NCI-H1105 (cell line): ENCODE data around the gene GALNT15.
A peak's percentile ranks its signal among the peaks of the same experiment; 100 is the strongest.

Source experiments
- DNase-seq: peaks from one replicate; lab custom pipeline; 2025; lab: John Stamatoyannopoulos, UW

Gene GALNT15

GRCh38 chr3:16254916-16255315 is 80.4 kb downstream of the GALNT15 start:
- no peak for DNase-seq

- DNase-seq = no peak
Measured at GRCh38 chr3:16255326-16255725, 80.8 kb downstream of the GALNT15 start.

- DNase-seq = no peak
Measured at GRCh38 chr3:16255726-16256125, 81.2 kb downstream of the GALNT15 start.

DNA sequence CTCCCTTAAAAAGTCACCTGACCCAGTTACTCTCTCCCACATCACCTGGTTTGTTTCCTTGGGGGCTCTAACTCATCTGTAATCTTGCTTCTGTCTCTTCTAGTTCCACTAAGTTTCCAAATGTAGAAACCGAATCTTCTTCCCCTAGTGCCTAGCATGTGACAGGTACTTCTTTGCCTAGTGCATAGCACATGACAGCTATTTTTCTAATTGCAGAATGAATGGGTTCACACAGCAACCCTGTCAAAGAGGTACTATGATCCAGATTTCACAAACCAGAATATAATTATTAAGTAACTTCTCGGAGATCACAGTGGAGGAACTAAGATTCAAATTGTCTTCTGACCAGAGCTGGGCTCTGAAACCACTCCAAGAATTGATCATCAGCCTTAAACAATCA is 82.8 kb downstream of the GALNT15 start:
- no peak for DNase-seq

DNA sequence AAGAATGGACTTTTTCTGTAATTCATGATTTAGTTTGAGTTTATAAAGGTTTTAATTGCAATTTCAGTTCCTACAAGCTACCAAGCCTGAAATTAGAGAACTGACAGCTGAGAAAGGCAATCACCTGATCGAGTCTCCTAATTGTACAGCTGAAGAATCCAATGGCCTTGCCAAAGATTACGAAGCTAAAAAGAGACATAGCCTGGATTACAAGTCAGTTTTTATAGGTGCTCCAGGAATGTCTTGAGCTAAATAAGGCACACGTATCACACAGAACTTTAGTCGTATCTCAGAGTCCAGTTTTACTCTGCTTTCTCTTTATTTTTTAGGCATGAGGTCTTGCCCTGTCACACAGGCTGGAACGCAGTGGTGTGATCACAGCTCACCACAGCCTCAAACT is 83.7 kb downstream of the GALNT15 start:
- DNase-seq = no peak

- no peak for DNase-seq
Measured at GRCh38 chr3:16258866-16259265, 84.4 kb downstream of the GALNT15 start.

DNA sequence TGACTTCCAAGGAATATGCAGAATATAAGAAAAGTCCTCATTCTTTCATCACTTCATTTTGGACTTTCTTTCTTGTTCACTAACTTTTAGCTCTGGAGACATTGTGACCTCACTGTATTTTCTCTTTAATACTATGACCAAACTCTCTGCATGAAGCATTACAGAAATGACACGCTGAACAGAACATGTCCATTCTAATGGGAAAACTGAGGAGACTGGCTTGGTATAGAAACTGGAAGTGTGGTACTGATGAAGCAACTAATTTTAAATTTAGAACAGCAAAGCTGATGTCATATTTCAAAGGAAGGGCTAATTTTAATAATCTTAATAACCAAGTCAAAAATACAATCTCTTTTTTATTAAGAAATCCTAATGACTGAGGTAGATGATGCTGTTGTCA is 85.6 kb downstream of the GALNT15 start:
- no peak for DNase-seq

GRCh38 chr3:16262174-16262573 is 87.7 kb downstream of the GALNT15 start:
- no peak for DNase-seq

- DNase-seq = no peak
Measured at GRCh38 chr3:16264174-16264707, 89.8 kb downstream of the GALNT15 start.

DNA sequence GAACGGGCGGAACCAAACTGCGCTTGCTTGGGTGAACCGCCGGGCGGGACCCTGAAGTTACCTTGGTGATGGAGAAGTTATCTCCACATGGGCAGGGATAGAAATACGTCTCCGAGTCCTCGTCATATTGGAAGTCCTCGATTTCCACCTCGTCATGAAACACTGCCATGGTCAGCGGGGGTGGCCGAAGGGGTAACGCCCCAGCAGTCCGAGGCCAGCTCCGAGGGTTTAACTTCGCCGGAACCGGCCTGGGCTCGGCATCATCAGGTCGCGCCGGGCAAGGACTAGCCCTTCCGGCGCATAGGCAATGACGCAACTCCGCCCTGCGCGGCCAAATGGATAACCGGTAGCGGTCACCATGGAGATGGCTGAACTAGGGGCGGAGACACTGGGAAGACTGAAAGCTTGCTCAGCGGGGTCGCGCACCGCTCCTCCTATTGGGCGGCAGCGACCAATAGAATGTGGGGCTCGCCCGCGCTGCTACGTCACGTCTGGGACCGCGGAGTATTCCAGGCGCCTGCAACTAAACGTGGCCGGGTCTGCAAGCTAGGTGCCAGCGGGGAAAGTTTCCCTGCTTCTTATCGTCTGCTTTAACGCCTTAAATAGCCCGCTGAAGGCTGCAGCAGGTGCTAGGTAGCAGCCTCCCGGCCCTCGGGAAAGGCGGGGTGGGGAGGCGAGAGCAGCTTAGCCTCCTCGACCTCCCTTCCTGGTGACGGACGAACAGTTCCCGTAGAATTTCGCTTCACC is 90.4 kb downstream of the GALNT15 start, which contains the start of the genes DPH3 and OXNAD1:
DPH3 (minus strand) TSS at position 236 of the 747 bp plus-strand sequence; CDS start at position 169, 67 bp downstream.
OXNAD1 (plus strand) TSS at position 505 of the 747 bp plus-strand sequence. CDS start 5,741 bp downstream, outside the sequence.
- peak; percentile 90 for DNase-seq

GRCh38 chr3:16265455-16265786 is 90.9 kb downstream of the GALNT15 start:
- no peak for DNase-seq

DNA sequence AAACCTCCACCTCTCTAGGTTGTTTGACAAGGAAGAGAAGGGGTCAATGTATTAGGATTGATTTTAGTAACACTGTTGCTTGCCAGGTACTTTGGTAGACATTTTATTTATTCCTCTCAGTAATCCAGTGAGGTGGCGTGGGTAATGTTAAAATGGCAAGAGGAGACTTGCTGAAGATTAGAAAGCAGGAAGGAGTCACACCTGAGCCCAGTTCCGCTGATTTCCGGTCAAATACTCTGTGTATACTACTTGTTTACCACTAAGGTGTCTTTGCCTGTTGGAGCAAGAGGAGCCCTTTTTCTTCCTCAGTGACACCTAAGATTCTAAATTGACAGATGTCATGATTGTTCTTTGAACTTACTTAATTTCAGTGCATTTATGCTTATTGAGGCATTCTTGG is 92.2 kb downstream of the GALNT15 start:
- DNase-seq = no peak

DNA sequence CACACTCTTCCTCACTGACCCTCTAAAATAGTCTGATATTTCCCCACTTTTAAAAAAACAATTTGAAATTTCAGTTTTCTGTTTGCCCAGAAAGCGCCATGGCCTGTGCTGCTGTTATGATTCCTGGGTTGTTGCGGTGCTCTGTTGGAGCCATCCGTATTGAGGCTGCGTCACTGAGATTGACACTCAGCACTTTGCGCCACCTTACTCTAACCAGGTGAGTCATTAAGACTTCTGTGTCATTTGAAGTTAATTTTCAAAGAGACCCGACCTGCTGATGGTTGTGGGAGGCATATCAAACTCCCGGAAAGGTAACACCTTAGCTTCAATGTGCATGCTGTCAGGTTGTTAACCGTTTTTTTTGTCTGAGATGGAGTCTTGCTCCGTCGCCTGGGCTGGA is 96.4 kb downstream of the GALNT15 start:
- no peak for DNase-seq

DNA sequence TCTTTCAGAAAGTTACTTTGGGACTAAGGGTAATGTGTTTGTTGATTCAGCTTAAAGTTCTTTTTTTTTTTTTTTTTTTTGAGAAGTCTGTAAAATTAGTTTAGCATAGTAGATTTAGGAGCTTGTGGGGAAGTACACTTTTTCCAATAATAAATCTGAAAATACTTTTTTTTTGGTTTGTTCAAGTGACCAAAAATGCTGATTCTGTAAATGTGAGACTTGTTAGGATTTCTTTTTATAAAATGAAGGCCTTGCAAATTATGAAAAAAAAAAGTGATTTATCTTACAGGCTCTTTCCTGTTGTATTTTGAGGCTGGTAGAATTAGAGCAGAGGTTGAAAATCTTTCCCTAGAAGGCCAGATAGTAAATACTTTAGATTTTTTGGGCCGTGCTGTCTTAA is 98.1 kb downstream of the GALNT15 start:
- DNase-seq = no peak

DNA sequence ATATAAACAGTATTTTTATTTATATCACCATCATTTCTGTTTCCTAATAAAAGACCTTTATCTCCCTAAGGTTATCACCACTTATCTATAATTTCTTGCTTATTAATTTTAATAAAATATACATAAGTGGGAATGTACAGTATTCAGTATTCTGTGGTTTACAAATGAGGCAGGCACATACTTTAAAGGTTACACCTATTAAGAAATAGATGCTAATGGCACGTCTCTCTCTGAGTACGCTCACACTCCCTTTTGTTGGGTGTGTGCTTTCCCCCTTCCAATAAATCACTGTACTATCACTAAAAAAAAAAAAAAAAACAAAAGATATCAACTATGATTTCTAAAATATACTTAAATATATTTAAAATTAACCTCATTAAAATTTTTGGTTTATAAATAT is 99.4 kb downstream of the GALNT15 start:
- no peak for DNase-seq

DNA sequence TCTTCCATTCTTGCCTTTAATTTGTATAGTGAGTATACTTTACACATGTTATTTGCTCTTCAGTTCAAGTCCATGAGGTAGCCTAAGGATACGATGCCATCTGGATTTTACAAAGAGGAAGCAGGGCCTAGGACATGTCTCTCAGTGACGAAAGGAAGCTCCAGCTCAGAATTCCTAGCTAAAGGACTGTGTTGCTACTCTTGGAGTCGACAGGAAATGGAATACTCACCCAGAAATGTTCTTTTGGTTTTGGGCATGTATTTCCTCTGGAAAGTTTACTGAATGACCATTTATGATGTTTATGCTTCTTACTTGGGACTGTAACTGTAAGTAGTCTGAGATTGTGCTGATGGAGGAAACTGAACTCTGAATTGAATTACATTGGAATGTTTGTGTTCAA is 103.0 kb downstream of the GALNT15 start:
- DNase-seq = no peak

DNA sequence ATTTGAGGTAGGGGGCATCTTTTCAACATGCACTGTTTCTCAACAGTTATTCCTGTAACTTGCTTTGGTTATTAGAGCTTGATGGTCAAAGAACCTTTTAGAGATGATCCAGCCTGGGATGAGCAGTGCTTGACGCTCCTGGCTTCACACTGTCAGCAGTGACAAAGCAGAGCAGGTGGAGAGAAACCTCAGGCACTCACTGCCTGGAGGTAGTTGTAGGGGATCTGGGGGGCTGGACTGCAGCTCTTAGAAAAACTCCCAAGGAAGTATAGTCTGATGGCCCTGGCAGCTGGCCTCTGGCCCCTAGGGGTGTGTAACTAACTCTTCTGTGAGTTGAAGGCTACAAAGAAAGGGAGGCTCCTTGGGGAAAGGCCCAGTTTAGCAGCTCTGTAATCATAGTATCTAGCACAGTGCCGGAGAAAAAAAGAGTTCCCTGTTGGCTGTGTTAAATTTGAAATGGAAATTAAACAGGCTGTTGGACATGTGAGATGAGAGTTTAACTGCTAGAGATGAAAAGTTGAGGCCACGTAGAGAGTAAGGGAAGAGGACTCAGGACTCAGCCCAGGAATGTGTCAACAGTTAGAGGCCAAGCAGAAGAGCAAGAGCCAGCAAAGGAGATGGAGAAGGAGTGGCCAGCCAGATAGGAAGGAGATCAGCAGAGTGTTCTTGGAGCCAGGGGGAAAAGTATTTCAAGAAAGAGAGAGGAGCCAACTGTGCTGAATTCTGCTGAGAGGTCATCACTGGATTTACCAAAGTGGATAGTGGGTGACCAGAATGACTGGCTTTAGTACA is 104.7 kb downstream of the GALNT15 start:
- DNase-seq = no peak

GRCh38 chr3:16280671-16281070 is 106.2 kb downstream of the GALNT15 start:
- DNase-seq = no peak
